Measurements from ENCODE around the gene RANBP1. TPM values are rescaled to one million over a fixed set of nuclear protein-coding genes. Genes with fewer than 3 reads are reported as not detected.

The RANBP1 gene
- total and polyA plus RNA-seq, 9 of the 15 experiments (the other 6 are each of a cell fraction or from before 2014, with no cell fraction given) = 162 to 2,891 (median 1,289) TPM

DNA sequence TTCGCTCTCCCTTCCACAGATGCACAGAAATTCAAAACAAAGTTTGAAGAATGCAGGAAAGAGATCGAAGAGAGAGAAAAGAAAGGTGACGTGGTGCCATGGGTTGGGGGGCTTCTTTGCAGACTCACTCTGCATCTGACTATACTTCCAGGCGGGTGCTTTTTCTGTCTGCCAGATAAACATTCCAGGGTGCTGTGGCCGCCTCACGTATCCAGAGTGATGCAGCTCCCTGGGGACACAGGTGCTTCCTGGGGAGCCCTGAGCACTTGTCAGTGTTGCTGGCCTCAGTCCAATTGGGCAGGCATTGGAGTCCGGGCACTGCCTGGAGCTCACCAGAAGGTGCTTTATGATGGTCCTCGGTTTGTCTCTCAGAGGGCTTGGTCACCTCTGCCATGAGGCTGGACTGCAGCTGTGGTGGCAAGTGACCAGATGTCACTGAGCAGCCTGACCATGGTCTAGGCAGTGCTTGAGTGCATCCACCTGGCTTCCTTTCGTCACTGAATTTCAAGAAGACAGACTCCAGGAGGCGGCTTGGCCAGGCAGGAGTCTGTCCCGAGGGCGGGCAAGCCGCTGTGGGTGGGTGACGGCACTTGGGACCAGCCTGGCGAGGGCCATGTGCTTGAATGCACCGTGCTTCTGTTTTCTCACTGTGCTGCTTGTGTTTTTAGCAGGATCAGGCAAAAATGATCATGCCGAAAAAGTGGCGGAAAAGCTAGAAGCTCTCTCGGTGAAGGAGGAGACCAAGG, 10.6 kb downstream of the RANBP1 start (continued):
- TF ChIP-seq, protein P1, sequence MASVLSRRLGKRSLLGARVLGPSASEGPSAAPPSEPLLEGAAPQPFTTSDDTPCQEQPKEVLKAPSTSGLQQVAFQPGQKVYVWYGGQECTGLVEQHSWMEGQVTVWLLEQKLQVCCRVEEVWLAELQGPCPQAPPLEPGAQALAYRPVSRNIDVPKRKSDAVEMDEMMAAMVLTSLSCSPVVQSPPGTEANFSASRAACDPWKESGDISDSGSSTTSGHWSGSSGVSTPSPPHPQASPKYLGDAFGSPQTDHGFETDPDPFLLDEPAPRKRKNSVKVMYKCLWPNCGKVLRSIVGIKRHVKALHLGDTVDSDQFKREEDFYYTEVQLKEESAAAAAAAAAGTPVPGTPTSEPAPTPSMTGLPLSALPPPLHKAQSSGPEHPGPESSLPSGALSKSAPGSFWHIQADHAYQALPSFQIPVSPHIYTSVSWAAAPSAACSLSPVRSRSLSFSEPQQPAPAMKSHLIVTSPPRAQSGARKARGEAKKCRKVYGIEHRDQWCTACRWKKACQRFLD (CRISPR knock-in tag; IDR thresholded peaks at IDR 0.05) = no peak
- TF ChIP-seq ZSCAN29 (IDR thresholded peaks at IDR 0.05) (no peak), ZNF124 (CRISPR knock-in tag; IDR thresholded peaks at IDR 0.05) (no peak), HDAC3 (IDR thresholded peaks at IDR 0.05; ENCODE audit: borderline replicate concordance, partially characterized antibody) (no peak), PML (IDR thresholded peaks at IDR 0.05; ENCODE audit: low read length) (peak; percentile 32; the same call in 1 of the 2 replicates), ZNF12 (CRISPR knock-in tag; IDR thresholded peaks at IDR 0.05) (no peak), HNRNPLL (IDR thresholded peaks at IDR 0.05; ENCODE audit: low read depth, low read length, poor library complexity, severe bottlenecking) (no peak), SIX5 (IDR thresholded peaks at IDR 0.05; ENCODE audit: borderline replicate concordance in 1 of 2, insufficient read depth in 1 of 2, low read depth in 1 of 2, low read length in 2 of 2) (no peak), MAZ (CRISPR knock-in tag; conservative IDR thresholded peaks at IDR 0.05 in 1 of 2, IDR thresholded peaks at IDR 0.05 in 1 of 2) (no peak), HDGF (IDR thresholded peaks at IDR 0.05) (0 out of 2 replicates have a peak, but pooled peaks have one; percentile 10), CXXC5 (CRISPR knock-in tag; IDR thresholded peaks at IDR 0.05) (no peak), NUFIP1 (IDR thresholded peaks at IDR 0.05; ENCODE audit: partially characterized antibody) (no peak), POLR2AphosphoS5 (IDR thresholded peaks at IDR 0.05; ENCODE audit: control insufficient read depth, insufficient read depth, low read depth, low read length) (peak; percentile 25; the same call in 1 of the 2 replicates), CBX8 (IDR thresholded peaks at IDR 0.05; ENCODE audit: borderline replicate concordance, extremely low read depth, low read depth, low read length, poor library complexity, severe bottlenecking) (no peak), XRCC4 (IDR thresholded peaks at IDR 0.05; ENCODE audit: extremely low read depth, insufficient read depth, insufficient read length) (no peak), NFIC (IDR thresholded peaks at IDR 0.05) (0 out of 2 replicates have a peak, but pooled peaks have one; percentile 4), BACH1 (tag; IDR thresholded peaks at IDR 0.05) (no peak), ZNF354B (CRISPR knock-in tag; IDR thresholded peaks at IDR 0.05) (no peak), SIN3B (IDR thresholded peaks at IDR 0.05; ENCODE audit: low read depth) (no peak), POLR2A (conservative IDR thresholded peaks at IDR 0.05) (peak; percentile 59), ETV6 (IDR thresholded peaks at IDR 0.05; ENCODE audit: borderline replicate concordance in 1 of 2, low read depth in 2 of 2, low read length in 1 of 2) (no peak), ETV6 (CRISPR knock-in tag; IDR thresholded peaks at IDR 0.05; ENCODE audit: borderline replicate concordance) (no peak), ZNF707 (CRISPR knock-in tag; conservative IDR thresholded peaks at IDR 0.05) (0 out of 2 replicates have a peak, but pooled peaks have one; percentile 22)
- TF ChIP-seq, protein P2, sequence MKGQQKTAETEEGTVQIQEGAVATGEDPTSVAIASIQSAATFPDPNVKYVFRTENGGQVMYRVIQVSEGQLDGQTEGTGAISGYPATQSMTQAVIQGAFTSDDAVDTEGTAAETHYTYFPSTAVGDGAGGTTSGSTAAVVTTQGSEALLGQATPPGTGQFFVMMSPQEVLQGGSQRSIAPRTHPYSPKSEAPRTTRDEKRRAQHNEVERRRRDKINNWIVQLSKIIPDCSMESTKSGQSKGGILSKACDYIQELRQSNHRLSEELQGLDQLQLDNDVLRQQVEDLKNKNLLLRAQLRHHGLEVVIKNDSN (CRISPR knock-in tag; IDR thresholded peaks at IDR 0.05) = no peak
- TF ChIP-seq, protein P3, sequence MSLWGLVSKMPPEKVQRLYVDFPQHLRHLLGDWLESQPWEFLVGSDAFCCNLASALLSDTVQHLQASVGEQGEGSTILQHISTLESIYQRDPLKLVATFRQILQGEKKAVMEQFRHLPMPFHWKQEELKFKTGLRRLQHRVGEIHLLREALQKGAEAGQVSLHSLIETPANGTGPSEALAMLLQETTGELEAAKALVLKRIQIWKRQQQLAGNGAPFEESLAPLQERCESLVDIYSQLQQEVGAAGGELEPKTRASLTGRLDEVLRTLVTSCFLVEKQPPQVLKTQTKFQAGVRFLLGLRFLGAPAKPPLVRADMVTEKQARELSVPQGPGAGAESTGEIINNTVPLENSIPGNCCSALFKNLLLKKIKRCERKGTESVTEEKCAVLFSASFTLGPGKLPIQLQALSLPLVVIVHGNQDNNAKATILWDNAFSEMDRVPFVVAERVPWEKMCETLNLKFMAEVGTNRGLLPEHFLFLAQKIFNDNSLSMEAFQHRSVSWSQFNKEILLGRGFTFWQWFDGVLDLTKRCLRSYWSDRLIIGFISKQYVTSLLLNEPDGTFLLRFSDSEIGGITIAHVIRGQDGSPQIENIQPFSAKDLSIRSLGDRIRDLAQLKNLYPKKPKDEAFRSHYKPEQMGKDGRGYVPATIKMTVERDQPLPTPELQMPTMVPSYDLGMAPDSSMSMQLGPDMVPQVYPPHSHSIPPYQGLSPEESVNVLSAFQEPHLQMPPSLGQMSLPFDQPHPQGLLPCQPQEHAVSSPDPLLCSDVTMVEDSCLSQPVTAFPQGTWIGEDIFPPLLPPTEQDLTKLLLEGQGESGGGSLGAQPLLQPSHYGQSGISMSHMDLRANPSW (CRISPR knock-in tag; IDR thresholded peaks at IDR 0.05) = peak; percentile 76; the same call in 1 of the 2 replicates

All from K562 (cell line).